Gastrocnemius medialis (tissue), 4 donors: ENCODE measurements around the gene ADIRF.

Experiments used
- POLR2A ChIP-seq, 2 donors: fragments of 450-650 bp; IDR thresholded peaks; one replicate each; pipeline ENCODE4 v1.6.1; 2017; ENCODE audit warnings: antibody characterized with exemption in 2 of 2, mild to moderate bottlenecking in 2 of 2, moderate library complexity in 2 of 2
- TF ChIP-seq, protein P1 (sequence below), 5 experiments: fragments of 450-650 bp in 3 of 5; fragments of 200-600 bp in 2 of 5; sonication (generic) in 2 of 5; IDR thresholded peaks in 4 of 5; conservative IDR thresholded peaks in 1 of 5; 1 replicate in 4 of 5; 2 replicates in 1 of 5; pipeline ENCODE4 v1.5.1; 2016 to 2019; ENCODE audit warnings: antibody characterized with exemption in 5 of 5, mild to moderate bottlenecking in 3 of 5, moderate library complexity in 3 of 5

DNA sequence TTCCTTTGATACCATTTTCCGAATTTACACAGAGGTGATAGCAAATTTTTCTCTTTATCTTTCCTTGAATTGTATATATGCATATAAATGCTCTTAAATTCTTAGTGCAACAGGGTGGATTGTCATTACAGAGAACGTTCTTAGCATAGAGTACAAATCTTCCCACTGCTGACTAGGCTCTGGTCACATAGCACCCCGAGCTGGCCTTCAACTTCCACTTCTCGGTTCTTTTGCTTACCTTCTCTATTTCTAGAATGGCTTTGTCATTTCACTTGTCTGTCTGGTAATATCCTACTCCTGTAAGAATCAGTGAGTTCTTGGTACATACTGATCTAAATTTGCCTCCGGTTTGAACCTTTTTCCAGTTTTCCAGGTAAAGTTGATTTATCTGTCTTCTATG is 13.4 kb downstream of the ADIRF start:
- no peak for TF ChIP-seq POLR2A (IDR thresholded peaks at IDR 0.05)
- TF ChIP-seq, protein P1, sequence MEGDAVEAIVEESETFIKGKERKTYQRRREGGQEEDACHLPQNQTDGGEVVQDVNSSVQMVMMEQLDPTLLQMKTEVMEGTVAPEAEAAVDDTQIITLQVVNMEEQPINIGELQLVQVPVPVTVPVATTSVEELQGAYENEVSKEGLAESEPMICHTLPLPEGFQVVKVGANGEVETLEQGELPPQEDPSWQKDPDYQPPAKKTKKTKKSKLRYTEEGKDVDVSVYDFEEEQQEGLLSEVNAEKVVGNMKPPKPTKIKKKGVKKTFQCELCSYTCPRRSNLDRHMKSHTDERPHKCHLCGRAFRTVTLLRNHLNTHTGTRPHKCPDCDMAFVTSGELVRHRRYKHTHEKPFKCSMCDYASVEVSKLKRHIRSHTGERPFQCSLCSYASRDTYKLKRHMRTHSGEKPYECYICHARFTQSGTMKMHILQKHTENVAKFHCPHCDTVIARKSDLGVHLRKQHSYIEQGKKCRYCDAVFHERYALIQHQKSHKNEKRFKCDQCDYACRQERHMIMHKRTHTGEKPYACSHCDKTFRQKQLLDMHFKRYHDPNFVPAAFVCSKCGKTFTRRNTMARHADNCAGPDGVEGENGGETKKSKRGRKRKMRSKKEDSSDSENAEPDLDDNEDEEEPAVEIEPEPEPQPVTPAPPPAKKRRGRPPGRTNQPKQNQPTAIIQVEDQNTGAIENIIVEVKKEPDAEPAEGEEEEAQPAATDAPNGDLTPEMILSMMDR (IDR thresholded peaks at IDR 0.05 in 4 of 5, conservative IDR thresholded peaks at IDR 0.05 in 1 of 5): no peak
